K562 (cell line): ENCODE measurements around the gene RNF207. TPM values are rescaled to one million over a fixed set of nuclear protein-coding genes. Genes with fewer than 3 reads are reported as not detected.
A peak's percentile ranks its signal among the peaks of the same experiment; 100 is the strongest.

Experiments
- ATF7 ChIP-seq: fragments of 450-650 bp; IDR thresholded peaks from 2 replicates; pipeline ENCODE4 v1.7.1; 2014; ENCODE audit warnings: mild to moderate bottlenecking, moderate library complexity
- CAMTA2 ChIP-seq: fragments of 250-450 bp; sonication (Bioruptor Pico); conservative IDR thresholded peaks from 2 replicates; pipeline ENCODE4 v1.5.1; 2022
- DACH1 ChIP-seq: fragments of 450-650 bp; IDR thresholded peaks from 2 replicates; pipeline ENCODE4 v1.6.1; 2018; ENCODE audit not compliant: partially characterized antibody
- DPF2 ChIP-seq: fragments of 450-650 bp; IDR thresholded peaks from 2 replicates; pipeline ENCODE4 v1.6.1; 2016
- ELF2 ChIP-seq: fragments of 250-450 bp; sonication (Bioruptor Pico); IDR thresholded peaks from 2 replicates; pipeline ENCODE4 v1.5.0; 2021; ENCODE audit warnings: mild to moderate bottlenecking
- GATAD2A ChIP-seq: fragments of 450-650 bp; IDR thresholded peaks from 2 replicates; pipeline ENCODE4 v1.6.1; 2017
- HMG20A ChIP-seq: fragments of 450-650 bp; formaldehyde crosslinking; conservative IDR thresholded peaks from 2 replicates; pipeline ENCODE4 v1.4.0; 2020; ENCODE audit warnings: mild to moderate bottlenecking, mixed read lengths
- POLR2AphosphoS2 ChIP-seq: IDR thresholded peaks from 2 replicates; pipeline ENCODE4 v1.6.1; 2012; ENCODE audit warnings: low read length, improper control_type of control experiment
- POLR2B ChIP-seq: fragments of 450-650 bp; IDR thresholded peaks from 2 replicates; pipeline ENCODE4 v1.6.1; 2018; ENCODE audit warnings: low read depth; ENCODE audit not compliant: partially characterized antibody
- PRMT5 ChIP-seq: sonication (generic); formaldehyde crosslinking; IDR thresholded peaks from 2 replicates; pipeline ENCODE4 v1.5.0; 2020; ENCODE audit warnings: missing genetic modification reagents
- RBM17 ChIP-seq: fragments of 200-400 bp; formaldehyde crosslinking; IDR thresholded peaks from 2 replicates; pipeline ENCODE4 v1.6.1; 2017; ENCODE audit warnings: low read depth, mild to moderate bottlenecking, low read length, borderline replicate concordance
- RBM22 ChIP-seq: fragments of 200-400 bp; formaldehyde crosslinking; IDR thresholded peaks from 2 replicates; pipeline ENCODE4 v1.6.1; 2018; ENCODE audit warnings: low read length, low read depth; ENCODE audit not compliant: poor library complexity, severe bottlenecking
- SIRT6 ChIP-seq: IDR thresholded peaks from one replicate; pipeline ENCODE4 v1.6.1; 2012; ENCODE audit warnings: low read depth, mild to moderate bottlenecking, control low read depth, inconsistent platforms, low read length, moderate library complexity
- SMC3 ChIP-seq: conservative IDR thresholded peaks from 2 replicates; pipeline ENCODE4 v1.6.1; 2011; ENCODE audit warnings: low read depth, low read length, improper control_type of control experiment; ENCODE audit not compliant: insufficient read depth
- STAT5B ChIP-seq: fragments of 250-450 bp; sonication (Bioruptor Pico); IDR thresholded peaks from 2 replicates; pipeline ENCODE4 v1.8.0; 2021; ENCODE audit warnings: mild to moderate bottlenecking, inconsistent platforms
- TOE1 ChIP-seq, 2 experiments: fragments of 450-650 bp in 1 of 2; sonication (generic) in 1 of 2; formaldehyde crosslinking in 1 of 2; IDR thresholded peaks; 2 replicates each; pipeline versions ENCODE4 v1.7.1 to v1.8.0; 2016 to 2022; ENCODE audit warnings: borderline replicate concordance in 2 of 2, mild to moderate bottlenecking in 2 of 2, antibody characterized with exemption in 1 of 2, inconsistent platforms in 1 of 2, low read depth in 1 of 2, missing genetic modification reagents in 1 of 2, moderate library complexity in 1 of 2
- ZBTB40 ChIP-seq, 2 experiments: fragments of 450-650 bp in 1 of 2; sonication (generic) in 1 of 2; formaldehyde crosslinking in 1 of 2; IDR thresholded peaks; 2 replicates each; pipeline versions ENCODE4 v1.7.1 to v1.9.0; 2016 to 2022; ENCODE audit warnings: inconsistent platforms in 1 of 2, mild to moderate bottlenecking in 1 of 2, missing genetic modification reagents in 1 of 2
- ZBTB7A ChIP-seq: IDR thresholded peaks from 2 replicates; pipeline ENCODE4 v1.6.1; 2011; ENCODE audit warnings: low read depth, mild to moderate bottlenecking, low read length, moderate library complexity, borderline replicate concordance; ENCODE audit not compliant: control insufficient read depth
- ZNF282 ChIP-seq: sonication (generic); formaldehyde crosslinking; IDR thresholded peaks from 2 replicates; pipeline ENCODE4 v1.8.1; 2023; ENCODE audit warnings: missing genetic modification reagents
- polyA plus RNA-seq, 8 experiments: library from polyadenylated mRNA; depleted of rRNA in 4 of 8; stranded (reverse) in 5 of 8; unstranded in 3 of 8; fragments of >200 nt; fragmentation: Nextera tagmentation in 2 of 8; fragmentation: Illumina TruSeq in 1 of 8; extraction: Ambion mirVana in 2 of 8; extraction: Trizol in 1 of 8; gene quantifications; 2 replicates each; pipeline versions ENCODE4 v1.2.1 to v1.2.3, GENCODE V29; 2011 to 2014; ENCODE audit warnings: inconsistent platforms in 1 of 8, missing spikeins in 1 of 8
- total RNA-seq, 7 experiments: library from RNA; depleted of rRNA in 6 of 7; stranded (reverse); fragments of >200 nt in 6 of 7; fragmentation: Illumina TruSeq in 2 of 7; extraction: Trizol in 2 of 7; gene quantifications; 2 replicates each; pipeline versions ENCODE4 v1.2.1 to v1.2.3, GENCODE V29; 2011 to 2021; ENCODE audit warnings: low replicate concordance in 1 of 7
- TF ChIP-seq, protein P1 (sequence below): fragments of 250-450 bp; sonication (Bioruptor Pico); IDR thresholded peaks from 2 replicates; pipeline ENCODE4 v1.6.1; 2021; ENCODE audit warnings: mild to moderate bottlenecking

RNF207 gene
- total and polyA plus RNA-seq, 9 of the 15 experiments (the other 6 are each of a cell fraction or from before 2014, with no cell fraction given), result 2.7 to 30.6 (median 12.9) TPM

DNA sequence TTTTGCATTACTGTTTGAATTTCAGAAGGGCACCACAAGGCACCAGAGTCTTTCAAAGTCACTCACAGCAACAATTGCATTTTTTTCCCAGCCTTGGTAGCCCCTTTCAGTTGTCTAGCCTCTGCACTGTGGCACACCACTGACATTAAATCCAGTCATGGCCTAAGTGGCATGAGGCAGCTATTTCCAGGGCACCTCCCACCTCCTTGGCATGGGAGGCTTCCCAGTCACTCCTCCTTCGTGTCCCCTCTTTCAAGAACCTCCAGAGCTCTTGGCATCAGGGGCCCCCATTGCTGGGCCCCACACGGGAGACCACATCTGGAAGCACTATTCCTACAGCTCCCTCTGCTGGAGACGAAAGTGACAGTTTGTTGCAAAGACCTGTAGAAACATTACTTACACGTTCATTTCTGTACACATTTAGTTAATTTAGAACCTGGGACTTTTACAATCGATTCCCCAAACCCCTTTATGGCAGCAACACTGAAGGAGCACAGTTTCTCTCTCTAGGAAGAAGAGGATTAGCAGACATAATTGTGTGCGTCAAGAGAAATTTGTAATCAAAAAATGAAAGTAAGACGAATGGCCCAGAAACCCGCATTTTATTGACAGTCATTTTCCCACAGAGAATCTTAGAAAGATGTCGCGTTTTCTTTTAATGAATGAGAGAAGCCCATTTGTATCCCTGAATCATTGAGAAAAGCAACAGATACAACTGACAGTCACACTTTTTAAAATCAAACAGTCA, 20.1 kb upstream of the RNF207 start (continued):
- no peak for TF ChIP-seq ZBTB40 (IDR thresholded peaks at IDR 0.05)
- no peak for TF ChIP-seq ZBTB40 (CRISPR knock-in tag; IDR thresholded peaks at IDR 0.05)
- no peak for TF ChIP-seq STAT5B (CRISPR knock-in tag)
- no peak for TF ChIP-seq POLR2AphosphoS2
- no peak for TF ChIP-seq DPF2
- no peak for TF ChIP-seq PRMT5 (CRISPR knock-in tag)
- TF ChIP-seq, protein P1, sequence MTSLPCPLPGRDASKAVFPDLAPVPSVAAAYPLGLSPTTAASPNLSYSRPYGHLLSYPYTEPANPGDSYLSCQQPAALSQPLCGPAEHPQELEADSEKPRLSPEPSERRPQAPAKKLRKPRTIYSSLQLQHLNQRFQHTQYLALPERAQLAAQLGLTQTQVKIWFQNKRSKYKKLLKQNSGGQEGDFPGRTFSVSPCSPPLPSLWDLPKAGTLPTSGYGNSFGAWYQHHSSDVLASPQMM (CRISPR knock-in tag), result no peak
- TF ChIP-seq ATF7, result no peak
- TF ChIP-seq ZBTB7A, result 0 out of 2 replicates have a peak, but pooled peaks have one; percentile 23
- TF ChIP-seq DACH1, result no peak
- no peak for TF ChIP-seq ELF2 (CRISPR knock-in tag)
- no peak for TF ChIP-seq GATAD2A
- TF ChIP-seq RBM17, result no peak
- TF ChIP-seq SIRT6, result no peak
- no peak for TF ChIP-seq HMG20A
- 0 out of 2 replicates have a peak, but pooled peaks have one; percentile 25 for TF ChIP-seq SMC3
- TF ChIP-seq POLR2B, result peak; percentile 64
- TF ChIP-seq TOE1 (IDR thresholded peaks at IDR 0.05; ENCODE audit: borderline replicate concordance), result no peak
- no peak for TF ChIP-seq TOE1 (CRISPR knock-in tag; IDR thresholded peaks at IDR 0.05; ENCODE audit: borderline replicate concordance, low read depth)
- no peak for TF ChIP-seq RBM22
- TF ChIP-seq CAMTA2 (CRISPR knock-in tag), result no peak
- TF ChIP-seq ZNF282 (CRISPR knock-in tag), result no peak
